Parathyroid adenoma (tissue), 2 donors: ENCODE results near the gene GTF3C6.
A peak's percentile ranks its signal among the peaks of the same experiment; 100 is the strongest.

ENCODE experiments used
- H2AFZ ChIP-seq: fragments of 300-600 bp; sonication (generic); one replicate; pipeline ENCODE4 v1.7.0; 2017; ENCODE audit warnings: antibody characterized with exemption, mild to moderate bottlenecking
- H3K27ac ChIP-seq: fragments of 300-600 bp; sonication (generic); one replicate; pipeline ENCODE4 v1.7.0; 2017
- H3K27me3 ChIP-seq: fragments of 300-600 bp; sonication (generic); one replicate; pipeline ENCODE4 v1.7.0; 2017; ENCODE audit warnings: low read length; ENCODE audit not compliant: control insufficient read depth, insufficient read depth
- H3K36me3 ChIP-seq: fragments of 300-600 bp; sonication (generic); one replicate; pipeline ENCODE4 v1.7.0; 2017; ENCODE audit warnings: low read length; ENCODE audit not compliant: control insufficient read depth, insufficient read depth
- H3K4me1 ChIP-seq: fragments of 300-600 bp; sonication (generic); one replicate; pipeline ENCODE4 v1.7.0; 2017; ENCODE audit warnings: control low read depth
- H3K4me2 ChIP-seq: fragments of 300-600 bp; sonication (generic); one replicate; pipeline ENCODE4 v1.7.0; 2017; ENCODE audit warnings: low read length
- H3K4me3 ChIP-seq: fragments of 300-600 bp; sonication (generic); one replicate; pipeline ENCODE4 v1.7.0; 2017; ENCODE audit warnings: low read depth, low read length
- H3K79me2 ChIP-seq: fragments of 300-600 bp; sonication (generic); one replicate; pipeline ENCODE4 v1.7.0; 2017; ENCODE audit warnings: control low read depth
- H3K9ac ChIP-seq: fragments of 300-600 bp; sonication (generic); one replicate; pipeline ENCODE4 v1.7.0; 2017; ENCODE audit warnings: mild to moderate bottlenecking
- H3K9me3 ChIP-seq: fragments of 300-600 bp; sonication (generic); one replicate; pipeline ENCODE4 v1.7.0; 2017; ENCODE audit warnings: low read length; ENCODE audit not compliant: control insufficient read depth
- CTCF ChIP-seq: fragments of 300-600 bp; sonication (generic); IDR thresholded peaks from one replicate; pipeline ENCODE4 v1.7.0; 2017; ENCODE audit warnings: antibody characterized with exemption, mild to moderate bottlenecking
- donor health status: primary hyperparathyroidism.

Gene GTF3C6

GRCh38 chr6:110958329-110959192, at the start of gene GTF3C6:
TSS of gene GTF3C6 (plus strand) at chr6:110958706. CDS start at chr6:110958770, 64 bp downstream.
- H3K36me3 ChIP-seq = no peaks in the 10 kb centered on the region
- no peaks in the 10 kb centered on the region for H3K79me2 ChIP-seq
- H3K27me3 ChIP-seq = no peaks in the 10 kb centered on the region
- peak within 1 kb of the TSS; percentile 84 for H3K27ac ChIP-seq
- TF ChIP-seq CTCF = no peak
- H3K4me3 ChIP-seq = peak within 1 kb of the TSS; percentile 97
- no peaks in the 10 kb centered on the region for H3K4me1 ChIP-seq
- H3K9ac ChIP-seq = peak within 1 kb of the TSS; percentile 55
- peak within 1 kb of the TSS; percentile 95 for H3K4me2 ChIP-seq
- H2AFZ ChIP-seq = peak within 1 kb of the TSS; percentile 95
- no peaks in the 10 kb centered on the region for H3K9me3 ChIP-seq

GRCh38 chr6:110930781-110931180, 27.7 kb upstream of the GTF3C6 start:
- H3K4me1 ChIP-seq = no peaks in the 10 kb centered on the region
- no peaks in the 10 kb centered on the region for H3K79me2 ChIP-seq
- H3K4me3 ChIP-seq = no peak overlapping the region
- no peak overlapping the region for H3K27ac ChIP-seq
- no peaks in the 10 kb centered on the region for H3K27me3 ChIP-seq
- H2AFZ ChIP-seq = no peak overlapping the region
- H3K4me2 ChIP-seq = no peak overlapping the region
- no peaks in the 10 kb centered on the region for H3K9me3 ChIP-seq
- no peaks in the 10 kb centered on the region for H3K36me3 ChIP-seq
- H3K9ac ChIP-seq = no peak overlapping the region
- no peak for TF ChIP-seq CTCF

- H2AFZ ChIP-seq = no peak overlapping the region
These were observed 24.6 kb upstream of the GTF3C6 start for GRCh38 chr6:110933912-110934311.

GRCh38 chr6:110934381-110934898, 24.1 kb upstream of the GTF3C6 start:
- H3K9ac ChIP-seq = no peak overlapping the region
- TF ChIP-seq CTCF = no peak
- no peaks in the 10 kb centered on the region for H3K4me1 ChIP-seq
- no peak overlapping the region for H3K27ac ChIP-seq
- no peak overlapping the region for H3K4me2 ChIP-seq
- H3K9me3 ChIP-seq = no peaks in the 10 kb centered on the region
- no peaks in the 10 kb centered on the region for H3K79me2 ChIP-seq
- no peak overlapping the region for H3K4me3 ChIP-seq
- H3K27me3 ChIP-seq = no peaks in the 10 kb centered on the region
- no peaks in the 10 kb centered on the region for H3K36me3 ChIP-seq
- H2AFZ ChIP-seq = no peak overlapping the region

More at GRCh38 chr6:110933912-110934311, 24.6 kb upstream of the GTF3C6 start:
- Histone ChIP-seq H3K79me2 (no peaks in the 10 kb centered on the region), H3K4me3 (no peak overlapping the region), H3K27ac (no peak overlapping the region), H3K4me2 (no peak overlapping the region), H3K36me3 (no peaks in the 10 kb centered on the region), H3K9ac (no peak overlapping the region), H3K9me3 (no peaks in the 10 kb centered on the region), H3K4me1 (no peaks in the 10 kb centered on the region), H3K27me3 (no peaks in the 10 kb centered on the region)
- TF ChIP-seq CTCF = no peak
